ENCODE data around the gene LYAR.

DNA sequence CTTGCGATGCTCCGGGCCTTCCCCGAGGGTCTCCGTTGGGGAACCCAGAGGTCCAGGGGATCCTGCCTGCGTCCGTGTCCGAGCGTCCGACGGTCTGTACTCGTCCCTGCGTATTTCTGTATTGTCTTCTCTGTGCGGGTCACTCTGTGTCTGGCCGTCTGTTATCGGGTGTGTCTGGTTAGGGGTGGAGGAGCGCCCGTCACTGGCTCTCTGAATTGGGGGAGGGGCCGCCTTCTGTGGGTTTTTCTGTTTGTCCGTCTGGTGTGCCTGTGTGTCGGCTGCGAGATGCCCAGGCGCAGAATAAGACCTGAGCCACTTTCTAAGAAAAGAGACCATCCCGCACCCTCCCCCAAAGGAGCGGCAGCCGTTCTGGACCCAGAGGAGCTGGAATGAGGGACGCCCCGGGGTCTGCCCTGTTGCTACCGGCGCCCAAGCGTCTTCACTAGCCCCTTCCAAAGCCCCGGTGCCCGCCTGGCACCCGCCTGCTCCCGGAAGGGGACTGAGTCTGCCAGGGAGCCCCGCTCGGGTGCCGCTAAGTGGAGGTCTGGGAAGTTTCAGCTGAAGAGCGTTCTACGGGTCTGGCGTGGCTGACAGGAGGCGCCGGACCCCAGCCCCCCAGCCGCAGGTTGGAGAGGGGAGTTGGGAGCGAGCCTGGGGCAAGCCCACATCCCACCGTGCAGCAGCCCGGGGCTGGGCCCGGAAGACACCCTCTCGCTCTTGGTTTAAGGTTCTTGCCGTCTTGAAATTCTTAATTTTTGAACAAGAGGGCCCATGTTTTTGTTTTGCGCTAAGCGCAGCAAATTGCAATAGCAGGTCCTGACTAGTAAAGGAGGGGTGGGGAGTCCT lies 62.2 kb downstream of the LYAR start:
- TF ChIP-seq, protein P1, sequence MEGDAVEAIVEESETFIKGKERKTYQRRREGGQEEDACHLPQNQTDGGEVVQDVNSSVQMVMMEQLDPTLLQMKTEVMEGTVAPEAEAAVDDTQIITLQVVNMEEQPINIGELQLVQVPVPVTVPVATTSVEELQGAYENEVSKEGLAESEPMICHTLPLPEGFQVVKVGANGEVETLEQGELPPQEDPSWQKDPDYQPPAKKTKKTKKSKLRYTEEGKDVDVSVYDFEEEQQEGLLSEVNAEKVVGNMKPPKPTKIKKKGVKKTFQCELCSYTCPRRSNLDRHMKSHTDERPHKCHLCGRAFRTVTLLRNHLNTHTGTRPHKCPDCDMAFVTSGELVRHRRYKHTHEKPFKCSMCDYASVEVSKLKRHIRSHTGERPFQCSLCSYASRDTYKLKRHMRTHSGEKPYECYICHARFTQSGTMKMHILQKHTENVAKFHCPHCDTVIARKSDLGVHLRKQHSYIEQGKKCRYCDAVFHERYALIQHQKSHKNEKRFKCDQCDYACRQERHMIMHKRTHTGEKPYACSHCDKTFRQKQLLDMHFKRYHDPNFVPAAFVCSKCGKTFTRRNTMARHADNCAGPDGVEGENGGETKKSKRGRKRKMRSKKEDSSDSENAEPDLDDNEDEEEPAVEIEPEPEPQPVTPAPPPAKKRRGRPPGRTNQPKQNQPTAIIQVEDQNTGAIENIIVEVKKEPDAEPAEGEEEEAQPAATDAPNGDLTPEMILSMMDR (IDR thresholded peaks at IDR 0.05; ENCODE audit: poor library complexity), result no peak
- TF ChIP-seq EZH2 (IDR thresholded peaks at IDR 0.05; ENCODE audit: borderline replicate concordance) (peak; percentile 85), EZH2phosphoT487 (IDR thresholded peaks at IDR 0.05; ENCODE audit: low read depth, severe bottlenecking, unreplicated experiment) (no peak)
